NCI-H146 (cell line): Measurements from ENCODE around the gene ATP1A2.
"Not testable (repeated sequence)": the region's sequence is repeated elsewhere in the genome, so short reads cannot be mapped to it uniquely, and the experiment has no call there.

Experiments
- DNase-seq: peaks from one replicate; lab custom pipeline; 2025; lab: John Stamatoyannopoulos, UW

ATP1A2 gene

DNA sequence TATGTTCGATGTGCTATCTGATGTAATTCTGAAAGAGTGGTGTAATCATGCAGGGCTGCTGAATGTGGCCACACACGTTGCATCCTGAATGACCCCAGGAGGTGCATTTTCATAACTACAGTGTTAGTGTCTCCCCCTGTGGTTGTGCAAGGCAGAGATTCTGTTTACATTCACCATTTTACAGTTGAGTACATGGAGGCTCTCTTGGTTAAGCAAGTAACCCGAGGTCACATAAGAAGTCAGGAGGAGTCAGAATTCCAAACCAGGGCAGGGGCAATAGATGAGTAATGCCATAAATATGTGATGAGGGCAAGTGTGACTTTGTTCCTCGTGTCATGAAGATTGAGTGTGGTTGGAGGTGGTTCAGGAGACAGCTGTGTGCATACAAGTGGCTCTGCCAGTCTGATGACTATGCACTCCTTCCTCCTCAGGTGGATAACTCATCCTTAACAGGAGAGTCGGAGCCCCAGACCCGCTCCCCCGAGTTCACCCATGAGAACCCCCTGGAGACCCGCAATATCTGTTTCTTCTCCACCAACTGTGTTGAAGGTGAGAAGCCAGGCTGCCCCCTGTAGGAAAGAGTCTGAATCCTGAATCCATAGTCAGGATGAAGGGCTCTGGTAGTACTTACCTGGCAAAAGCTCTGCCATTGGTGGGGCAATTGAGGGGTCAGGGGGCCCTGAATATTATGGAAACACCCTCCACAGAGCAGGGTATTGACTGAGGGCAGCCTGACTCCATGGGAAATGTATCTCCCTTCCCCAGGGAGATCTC lies 9.3 kb downstream of the ATP1A2 start:
- DNase-seq = no peak

DNA sequence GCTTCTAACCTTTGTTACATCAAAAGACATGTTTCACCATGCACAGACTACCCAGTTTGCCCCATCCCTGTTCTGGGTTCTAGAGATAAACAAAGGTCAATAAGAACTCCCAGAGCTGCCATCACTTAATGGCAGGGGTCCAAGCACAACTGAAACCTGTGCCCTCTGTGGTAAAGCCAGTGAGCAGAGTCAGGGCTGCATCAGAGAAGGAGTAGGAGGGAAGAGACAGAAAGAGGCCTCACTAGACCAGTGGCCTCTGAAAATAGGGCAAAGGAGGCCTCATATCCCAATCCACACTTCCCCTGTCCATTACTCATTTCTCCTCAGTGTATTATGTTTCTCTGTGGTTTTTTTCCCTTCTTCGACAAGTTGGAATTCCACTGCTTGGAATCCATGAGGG lies 10.2 kb downstream of the ATP1A2 start:
- no peak for DNase-seq

DNA sequence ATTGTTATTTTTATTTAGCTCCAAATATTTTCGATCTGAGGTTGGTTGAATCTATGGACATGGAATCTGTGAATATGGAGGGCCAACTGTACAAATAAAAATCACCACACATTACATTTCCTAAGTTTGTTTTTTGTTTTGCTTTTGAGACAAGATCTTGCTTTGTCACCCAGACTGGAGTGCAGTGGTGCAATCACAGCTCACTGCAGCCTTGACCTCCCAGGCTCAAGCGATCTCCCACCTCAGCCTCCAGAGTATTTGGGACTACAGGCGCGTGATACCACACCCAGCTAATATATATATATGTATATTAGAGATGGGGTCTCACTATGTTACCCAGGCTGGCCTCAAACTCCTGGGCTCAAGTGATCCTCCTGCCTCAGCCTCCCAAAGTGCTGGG lies 10.8 kb downstream of the ATP1A2 start:
- DNase-seq = not testable (repeated sequence)

DNA sequence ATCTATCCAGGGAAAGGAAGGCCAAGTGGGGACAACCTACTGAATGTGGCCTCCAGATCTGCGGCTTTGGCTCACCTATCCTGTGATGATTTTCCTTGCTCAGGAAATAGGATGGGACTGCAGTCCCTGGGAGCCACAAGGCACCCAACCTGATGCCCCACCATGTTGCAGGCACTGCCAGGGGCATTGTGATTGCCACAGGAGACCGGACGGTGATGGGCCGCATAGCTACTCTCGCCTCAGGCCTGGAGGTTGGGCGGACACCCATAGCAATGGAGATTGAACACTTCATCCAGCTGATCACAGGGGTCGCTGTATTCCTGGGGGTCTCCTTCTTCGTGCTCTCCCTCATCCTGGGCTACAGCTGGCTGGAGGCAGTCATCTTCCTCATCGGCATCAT lies 11.8 kb downstream of the ATP1A2 start:
- no peak for DNase-seq

DNA sequence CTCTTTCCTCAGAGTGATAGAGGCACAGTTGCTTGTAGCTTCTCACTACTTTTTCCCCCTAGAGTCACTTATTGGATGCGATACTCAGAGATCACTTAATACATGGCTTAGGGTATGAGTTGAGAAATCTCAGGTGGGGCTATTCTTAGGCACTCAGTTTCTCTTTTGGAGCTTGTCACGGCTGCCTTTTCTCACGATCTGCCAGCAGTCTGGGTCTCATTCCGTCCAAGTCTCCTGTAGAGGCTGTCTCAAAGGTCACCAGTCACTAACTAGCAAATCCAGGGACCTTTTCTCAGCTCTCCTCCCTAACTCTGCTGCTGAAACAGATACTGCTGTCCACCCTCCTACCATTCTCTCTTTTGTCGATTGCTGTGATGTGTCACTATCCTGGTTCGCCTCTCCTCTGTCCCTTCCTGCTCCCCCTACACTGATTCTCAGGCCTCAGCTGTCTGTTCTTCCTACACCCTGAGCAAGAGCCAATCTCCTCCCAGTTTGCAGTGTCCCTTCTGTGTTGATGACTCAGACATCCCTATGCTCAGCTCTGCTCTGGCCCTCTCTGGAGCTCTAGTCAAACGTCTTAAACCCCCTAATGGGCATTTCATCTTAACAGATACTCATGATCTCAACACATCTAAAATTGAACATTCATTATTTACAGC lies 12.4 kb downstream of the ATP1A2 start:
- DNase-seq = no peak

DNA sequence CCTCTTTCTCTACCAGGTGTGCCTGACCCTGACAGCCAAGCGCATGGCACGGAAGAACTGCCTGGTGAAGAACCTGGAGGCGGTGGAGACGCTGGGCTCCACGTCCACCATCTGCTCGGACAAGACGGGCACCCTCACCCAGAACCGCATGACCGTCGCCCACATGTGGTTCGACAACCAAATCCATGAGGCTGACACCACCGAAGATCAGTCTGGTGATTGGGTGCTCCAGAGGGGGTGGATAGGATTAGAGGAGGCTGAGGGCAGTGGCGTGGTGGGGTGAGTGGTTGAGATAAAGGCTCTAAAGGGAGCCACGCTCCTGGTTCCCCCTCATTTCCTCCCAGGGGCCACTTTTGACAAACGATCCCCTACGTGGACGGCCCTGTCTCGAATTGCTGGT lies 13.1 kb downstream of the ATP1A2 start:
- no peak for DNase-seq

DNA sequence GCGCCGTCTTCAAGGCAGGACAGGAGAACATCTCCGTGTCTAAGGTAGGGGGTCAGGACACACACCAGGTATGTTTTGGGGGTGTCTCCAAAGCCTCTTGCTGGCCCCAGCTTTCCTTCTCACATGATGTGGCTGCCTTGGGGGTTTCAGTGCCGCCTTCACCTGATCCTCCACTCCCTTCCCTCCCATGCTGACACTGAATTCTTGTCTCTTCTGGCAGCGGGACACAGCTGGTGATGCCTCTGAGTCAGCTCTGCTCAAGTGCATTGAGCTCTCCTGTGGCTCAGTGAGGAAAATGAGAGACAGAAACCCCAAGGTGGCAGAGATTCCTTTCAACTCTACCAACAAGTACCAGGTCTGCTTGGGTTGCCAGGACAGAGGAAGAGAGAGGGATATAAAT lies 13.5 kb downstream of the ATP1A2 start:
- no peak for DNase-seq

DNA sequence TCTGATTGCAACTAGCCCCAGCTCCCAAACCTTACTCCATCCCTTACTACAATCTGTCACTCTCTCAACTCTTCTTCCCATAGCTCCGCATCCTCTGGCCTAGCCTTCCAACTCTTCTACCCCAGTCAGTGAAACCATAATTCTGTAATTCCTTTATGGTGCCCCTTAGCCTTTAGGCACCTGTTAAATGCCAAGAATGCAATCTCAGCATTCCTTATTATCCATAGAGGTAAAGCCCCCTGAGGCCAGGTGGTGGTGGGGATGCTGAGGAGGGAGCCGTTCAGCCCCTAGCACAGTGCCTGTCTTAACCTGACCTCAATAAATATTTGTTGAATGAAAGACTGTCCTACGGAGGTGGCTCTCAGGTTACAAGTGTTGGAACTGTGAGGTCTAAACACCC lies 14.0 kb downstream of the ATP1A2 start:
- no peak for DNase-seq

DNA sequence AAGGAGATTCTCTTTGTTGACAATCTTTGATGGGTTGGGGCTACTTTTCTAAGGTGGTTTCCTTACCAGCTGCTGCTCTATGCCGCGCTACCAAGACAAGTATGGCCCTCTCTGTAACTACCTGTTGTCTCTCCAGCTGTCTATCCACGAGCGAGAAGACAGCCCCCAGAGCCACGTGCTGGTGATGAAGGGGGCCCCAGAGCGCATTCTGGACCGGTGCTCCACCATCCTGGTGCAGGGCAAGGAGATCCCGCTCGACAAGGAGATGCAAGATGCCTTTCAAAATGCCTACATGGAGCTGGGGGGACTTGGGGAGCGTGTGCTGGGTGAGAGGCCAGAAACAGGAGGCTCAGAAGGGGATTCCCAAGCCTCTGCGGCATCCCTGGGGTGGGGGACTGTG lies 14.4 kb downstream of the ATP1A2 start:
- no peak for DNase-seq

DNA sequence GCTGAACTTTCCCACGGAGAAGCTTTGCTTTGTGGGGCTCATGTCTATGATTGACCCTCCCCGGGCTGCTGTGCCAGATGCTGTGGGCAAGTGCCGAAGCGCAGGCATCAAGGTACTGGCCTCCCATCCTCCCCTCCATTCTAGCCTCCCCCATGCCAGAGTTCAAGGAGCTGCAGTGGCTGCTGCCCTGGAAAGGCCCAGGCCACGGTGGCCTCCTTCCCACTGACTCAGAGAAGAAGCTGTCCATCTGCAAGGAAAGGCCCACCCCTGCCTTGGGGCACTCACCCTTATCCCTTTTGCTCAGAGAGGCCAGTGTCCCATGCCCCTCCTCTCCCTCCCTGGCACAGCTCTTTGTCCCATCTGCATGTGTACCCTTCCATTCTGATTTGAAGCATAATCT lies 14.9 kb downstream of the ATP1A2 start:
- no peak for DNase-seq

DNA sequence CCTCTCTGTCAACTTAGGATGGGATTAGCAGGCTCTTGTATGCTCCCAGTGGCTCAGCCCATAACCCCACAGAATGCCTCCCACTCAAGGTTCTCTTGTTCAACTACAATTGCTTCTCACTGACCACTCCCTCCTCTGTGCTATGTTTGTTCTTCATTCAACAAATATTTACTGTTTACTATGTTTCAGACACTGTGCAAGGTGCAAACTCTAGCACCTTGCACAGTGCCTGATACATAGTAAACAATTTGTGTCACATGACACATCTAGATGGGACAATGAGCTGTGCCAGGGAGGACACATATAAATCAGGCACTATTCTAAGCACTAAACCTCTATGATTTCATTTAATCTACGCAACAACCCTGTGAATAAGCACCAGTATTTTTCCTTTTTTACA lies 15.4 kb downstream of the ATP1A2 start:
- no peak for DNase-seq

DNA sequence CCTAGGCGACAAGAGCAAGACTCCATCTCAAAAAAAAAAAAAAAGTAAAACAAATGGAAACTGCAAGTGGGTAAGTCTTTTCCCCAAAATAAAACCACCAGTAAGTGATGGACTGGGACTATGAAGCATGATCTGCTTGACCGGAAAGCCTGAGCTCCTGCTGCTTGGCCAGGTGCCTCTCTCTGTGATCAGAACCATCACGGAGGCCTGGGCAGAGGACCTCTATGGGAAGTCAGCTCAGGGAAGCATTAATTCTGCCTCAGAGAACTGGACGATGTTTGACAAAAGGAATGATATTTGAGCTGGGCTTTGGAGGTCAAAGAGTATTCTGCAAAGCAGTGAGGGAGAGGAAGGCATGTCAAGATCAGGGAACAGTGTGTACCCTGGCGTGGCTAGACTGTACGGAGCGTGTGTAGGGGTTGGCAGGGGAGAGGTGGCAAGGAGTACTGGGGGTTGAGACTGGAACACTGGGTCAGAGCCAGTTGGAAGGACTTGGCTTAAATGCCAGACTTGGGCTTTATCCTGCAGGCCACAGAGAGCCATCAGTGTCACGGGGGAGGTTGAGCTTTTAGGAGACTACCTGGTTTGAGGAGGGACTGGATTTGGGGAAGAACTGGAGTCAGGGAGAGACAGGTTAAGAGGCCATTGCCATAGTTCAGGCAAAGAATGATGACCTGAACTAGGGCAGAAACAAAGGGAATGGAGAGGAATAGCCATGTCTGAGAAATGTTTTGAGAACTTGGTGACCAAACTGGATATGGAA lies 16.4 kb downstream of the ATP1A2 start:
- DNase-seq = no peak

DNA sequence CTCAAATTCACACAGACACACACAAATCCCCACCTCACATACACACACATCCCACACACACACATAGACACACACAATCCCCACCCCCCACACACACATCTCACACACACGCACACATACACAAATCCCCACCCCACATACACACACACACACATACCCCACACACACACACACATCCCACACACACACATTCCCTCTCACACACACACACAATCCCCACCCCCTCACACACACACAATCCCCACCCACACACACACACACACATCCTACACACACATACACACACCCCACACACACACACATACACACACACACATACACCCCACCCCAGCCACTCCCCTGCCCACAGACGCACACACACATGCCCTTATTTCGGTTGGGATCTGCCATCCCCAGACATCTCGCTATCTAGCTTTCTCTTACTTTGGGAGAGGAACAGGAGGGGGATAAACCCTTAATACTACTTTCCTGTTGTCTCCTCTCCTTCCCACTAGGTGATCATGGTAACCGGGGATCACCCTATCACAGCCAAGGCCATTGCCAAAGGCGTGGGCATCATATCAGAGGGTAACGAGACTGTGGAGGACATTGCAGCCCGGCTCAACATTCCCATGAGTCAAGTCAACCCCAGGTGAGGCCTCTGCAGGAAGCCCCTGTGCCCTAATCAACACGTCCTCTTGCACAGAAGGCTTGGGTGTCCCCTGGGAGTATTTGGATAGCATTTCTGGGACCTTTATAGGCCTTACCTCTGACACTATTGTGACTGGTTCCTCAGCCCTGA lies 18.6 kb downstream of the ATP1A2 start:
- no peak for DNase-seq

DNA sequence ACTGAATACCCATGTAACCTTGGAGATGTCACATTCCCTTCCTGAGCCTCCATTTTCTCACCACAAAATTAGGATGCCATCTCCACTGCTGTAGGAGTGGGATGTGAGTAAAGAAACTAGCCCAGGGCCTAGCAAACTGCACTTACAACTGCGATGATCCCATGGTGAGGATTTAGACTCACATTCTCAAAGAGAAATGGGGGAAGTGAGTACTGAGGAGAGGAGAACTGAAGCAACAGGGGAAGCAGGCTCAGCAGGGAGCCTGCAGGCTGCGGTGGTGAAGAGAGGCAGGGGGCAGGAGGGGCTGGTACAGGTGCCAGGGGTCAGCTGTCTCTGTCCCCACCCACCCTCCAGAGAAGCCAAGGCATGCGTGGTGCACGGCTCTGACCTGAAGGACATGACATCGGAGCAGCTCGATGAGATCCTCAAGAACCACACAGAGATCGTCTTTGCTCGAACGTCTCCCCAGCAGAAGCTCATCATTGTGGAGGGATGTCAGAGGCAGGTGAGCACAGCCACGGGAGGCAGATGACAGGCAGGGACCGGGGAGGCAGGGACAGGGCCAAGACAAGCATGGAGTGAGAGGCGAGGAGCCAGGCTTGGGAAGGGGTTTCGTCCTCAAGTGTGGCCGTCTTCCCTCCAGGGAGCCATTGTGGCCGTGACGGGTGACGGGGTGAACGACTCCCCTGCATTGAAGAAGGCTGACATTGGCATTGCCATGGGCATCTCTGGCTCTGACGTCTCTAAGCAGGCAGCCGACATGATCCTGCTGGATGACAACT lies 19.4 kb downstream of the ATP1A2 start:
- DNase-seq = no peak

DNA sequence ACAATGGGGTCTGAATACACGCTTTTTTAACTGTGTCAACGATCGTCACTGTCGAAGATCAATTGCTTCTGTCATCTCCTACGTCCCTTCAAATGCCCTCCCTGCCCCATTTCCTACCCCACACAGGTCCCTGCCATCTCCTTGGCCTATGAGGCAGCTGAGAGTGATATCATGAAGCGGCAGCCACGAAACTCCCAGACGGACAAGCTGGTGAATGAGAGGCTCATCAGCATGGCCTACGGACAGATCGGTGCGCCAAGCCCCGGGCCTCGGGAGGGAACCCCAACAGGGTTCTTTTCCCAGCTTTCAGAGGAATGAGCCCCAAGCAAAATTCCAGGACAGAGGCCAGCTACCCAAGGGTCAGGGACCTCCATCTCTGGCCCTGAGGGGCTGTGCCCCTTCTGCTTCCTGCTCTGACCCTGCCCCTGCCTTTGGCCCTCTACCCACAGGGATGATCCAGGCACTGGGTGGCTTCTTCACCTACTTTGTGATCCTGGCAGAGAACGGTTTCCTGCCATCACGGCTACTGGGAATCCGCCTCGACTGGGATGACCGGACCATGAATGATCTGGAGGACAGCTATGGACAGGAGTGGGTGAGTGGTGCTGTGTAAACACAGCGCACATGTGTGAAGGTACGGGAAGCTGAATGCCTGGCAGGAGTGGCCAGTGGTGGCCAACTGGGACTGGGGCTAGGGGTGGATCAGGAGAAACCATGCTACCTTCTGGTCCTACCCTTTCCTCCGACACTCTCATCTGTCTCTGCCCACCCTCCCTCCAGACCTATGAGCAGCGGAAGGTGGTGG lies 20.8 kb downstream of the ATP1A2 start:
- no peak for DNase-seq

DNA sequence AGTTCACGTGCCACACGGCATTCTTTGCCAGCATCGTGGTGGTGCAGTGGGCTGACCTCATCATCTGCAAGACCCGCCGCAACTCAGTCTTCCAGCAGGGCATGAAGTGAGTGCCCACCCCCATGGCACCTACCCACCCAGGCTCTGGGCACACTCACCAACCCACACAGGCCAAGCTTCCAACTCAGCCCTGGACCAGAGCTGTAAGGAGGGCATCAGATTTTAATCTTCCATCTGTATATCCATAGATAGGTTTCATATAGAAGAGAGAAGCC lies 21.3 kb downstream of the ATP1A2 start:
- DNase-seq = no peak

DNA sequence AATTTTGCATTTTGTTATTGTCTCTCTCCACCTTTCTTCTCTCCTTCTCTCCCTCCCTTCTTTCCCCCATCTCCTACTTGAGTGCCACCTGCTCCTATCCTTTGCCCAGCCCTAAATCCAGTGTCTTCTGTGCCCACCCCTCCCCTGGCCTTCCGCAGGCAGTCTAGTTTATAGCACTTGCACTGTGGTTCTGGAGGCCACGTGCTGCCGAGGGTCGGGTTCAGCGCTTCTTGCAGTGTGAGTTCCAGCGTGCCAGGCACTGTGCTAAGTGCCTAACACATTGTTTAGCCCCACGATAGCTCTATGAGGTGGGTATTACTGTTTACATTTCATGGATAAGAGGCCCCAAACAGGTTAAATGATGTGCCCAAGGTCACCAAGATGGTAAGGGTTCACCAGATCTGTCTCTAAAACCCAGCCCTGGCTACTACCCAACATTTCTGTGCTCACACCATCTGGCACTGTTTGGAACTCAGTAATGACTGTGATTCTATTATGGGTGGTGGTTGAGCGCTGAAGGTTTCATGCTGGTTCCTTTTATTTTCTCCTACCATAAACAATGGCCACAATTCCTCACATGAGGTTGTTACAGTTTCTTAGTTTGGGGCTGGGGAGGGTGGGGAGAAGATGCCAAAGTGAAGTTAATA lies 21.8 kb downstream of the ATP1A2 start:
- DNase-seq = no peak

DNA sequence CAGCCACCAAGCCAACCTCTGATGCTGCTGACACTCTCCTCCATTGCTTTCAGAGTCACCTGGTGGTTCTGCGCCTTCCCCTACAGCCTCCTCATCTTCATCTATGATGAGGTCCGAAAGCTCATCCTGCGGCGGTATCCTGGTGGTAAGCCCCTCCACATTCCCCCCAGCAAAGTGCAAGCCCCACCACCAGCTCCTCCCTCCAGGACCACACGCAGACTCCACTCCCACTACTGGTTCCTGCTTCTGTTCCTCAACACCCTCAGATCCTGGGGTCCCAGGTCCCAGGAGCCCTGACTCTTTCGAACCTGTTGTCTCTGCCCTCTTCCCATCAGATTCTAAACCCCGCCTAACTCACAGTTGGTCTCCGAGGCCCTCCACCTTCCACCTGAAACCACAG lies 24.3 kb downstream of the ATP1A2 start:
- DNase-seq = no peak

DNA sequence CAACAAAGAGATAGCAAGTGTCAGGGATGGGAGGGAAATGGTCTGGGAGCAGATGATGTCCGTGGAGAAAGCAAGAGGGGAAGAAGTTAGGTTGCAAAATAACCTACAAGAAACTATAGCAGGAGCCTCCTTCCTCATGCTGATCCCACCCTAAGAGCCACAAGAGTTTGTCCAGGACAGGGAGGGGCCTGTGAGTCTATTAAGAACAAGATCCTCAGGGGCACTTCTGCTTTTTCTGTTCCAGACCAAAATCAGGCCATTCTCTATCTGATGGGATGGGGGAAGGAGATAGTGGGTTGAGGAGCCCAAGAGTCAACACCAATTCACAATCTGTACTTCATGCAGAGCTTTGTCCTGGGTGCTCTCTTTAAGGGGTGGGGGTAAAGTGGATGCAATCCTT lies 28.1 kb downstream of the ATP1A2 start:
- no peak for DNase-seq

DNA sequence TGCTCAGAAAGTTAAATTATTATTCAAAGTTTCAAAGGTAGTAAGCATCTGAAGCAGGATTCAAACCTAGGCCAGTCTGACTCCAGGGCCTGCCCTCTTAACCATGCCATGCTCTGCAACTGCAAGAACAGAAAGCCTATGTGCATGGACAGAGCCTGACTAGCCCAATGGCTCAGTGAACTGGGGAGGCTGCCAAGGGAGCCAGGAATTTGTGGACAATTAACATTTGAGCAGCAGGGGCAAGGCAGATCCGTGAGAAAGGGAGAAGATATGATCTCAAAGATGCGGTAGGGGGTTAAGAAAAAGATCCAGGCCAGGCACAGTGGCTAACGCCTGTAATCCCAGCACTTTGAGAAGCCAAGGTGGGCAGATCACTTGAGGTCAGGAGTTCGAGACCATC lies 29.4 kb downstream of the ATP1A2 start:
- DNase-seq = no peak

DNA sequence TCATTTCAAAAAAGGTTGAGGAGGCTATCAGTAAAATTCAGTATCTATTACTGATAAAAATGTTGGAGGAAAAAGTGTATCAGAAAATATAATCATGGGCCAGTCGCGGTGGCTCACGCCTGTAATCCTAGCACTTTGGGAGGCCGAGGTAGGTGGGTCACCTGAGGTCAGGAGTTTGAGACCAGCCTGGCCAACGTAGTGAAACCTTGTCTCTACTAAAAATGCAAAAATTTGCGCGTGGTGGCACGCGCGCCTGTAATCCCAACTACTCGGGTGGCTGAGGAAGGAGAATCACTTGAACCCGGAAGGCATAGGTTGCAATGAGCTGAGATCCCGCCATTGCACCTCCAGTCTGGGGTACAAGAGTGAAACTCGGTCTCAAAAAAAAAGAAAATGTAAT lies 30.5 kb downstream of the ATP1A2 start:
- no peak for DNase-seq
